Cardiac fibroblast (primary cell): ENCODE results near the gene ZNF79.
A peak's percentile ranks its signal among the peaks of the same experiment; 100 is the strongest.

ENCODE experiments used
- DNase-seq, 2 donors: peaks; one replicate each; pipeline versions ENCODE4 v3.0.0 to v3.0.0-alpha.2; 2010; ENCODE audit warnings: low read depth in 2 of 2
- H3K4me3 ChIP-seq, 2 donors: replicated peaks in 1 of 2; 1 replicate in 1 of 2; 2 replicates in 1 of 2; pipeline ENCODE4 v1.5.1; 2011; ENCODE audit warnings: low read depth in 2 of 2, low read length in 2 of 2, mild to moderate bottlenecking in 2 of 2, moderate library complexity in 1 of 2
- CTCF ChIP-seq: IDR thresholded peaks from one replicate; pipeline ENCODE4 v1.5.1; 2011; ENCODE audit warnings: low read depth, mild to moderate bottlenecking, low read length, inconsistent platforms

ZNF79 gene

GRCh38 chr9:127386981-127387380, 37.2 kb upstream of the ZNF79 start:
- DNase-seq = no peak
- TF ChIP-seq CTCF = no peak
- H3K4me3 ChIP-seq = no peak overlapping the region

- no peak for TF ChIP-seq CTCF
Measured at GRCh38 chr9:127388037-127388855, 35.9 kb upstream of the ZNF79 start.

GRCh38 chr9:127388856-127389238, 35.3 kb upstream of the ZNF79 start:
- no peak for DNase-seq
- H3K4me3 ChIP-seq = no peak overlapping the region
- TF ChIP-seq CTCF = no peak

More at GRCh38 chr9:127388037-127388855, 35.9 kb upstream of the ZNF79 start:
- H3K4me3 ChIP-seq = no peak overlapping the region
- peak; percentile 96 to 98 for DNase-seq

GRCh38 chr9:127389381-127390247, 34.6 kb upstream of the ZNF79 start:
- TF ChIP-seq CTCF = no peak
- no peak for DNase-seq
- no peak overlapping the region for H3K4me3 ChIP-seq

- no peak for DNase-seq
- H3K4me3 ChIP-seq = no peak overlapping the region
- TF ChIP-seq CTCF = no peak
Measured at GRCh38 chr9:127390248-127390545, 34.0 kb upstream of the ZNF79 start.

- no peak for DNase-seq
- no peak overlapping the region for H3K4me3 ChIP-seq
- no peak for TF ChIP-seq CTCF
Measured at GRCh38 chr9:127390563-127390962, 33.6 kb upstream of the ZNF79 start.
